Caco-2 (cell line): ENCODE data around the gene SETD1B. TPM values are rescaled to one million over a fixed set of nuclear protein-coding genes. Genes with fewer than 3 reads are reported as not detected.

Experiments used
- BruUV-seq: library from RNA; stranded (reverse); fragments of 400-500 nt; replicated peaks from 2 replicates; lab custom pipeline; 2021; lab: Mats Ljungman, UMichigan
- CTCF ChIA-PET: fragments of 300-600 bp; sonication (Branson Sonifier 250); formaldehyde crosslinking; loops from one replicate; lab custom pipeline; 2022; ENCODE audit warnings: antibody characterized with exemption; lab: Charles Lee
- POLR2A ChIA-PET: fragments of 300-600 bp; sonication (Branson Sonifier 250); formaldehyde crosslinking; loops from one replicate; lab custom pipeline; 2022; ENCODE audit warnings: antibody characterized with exemption; lab: Charles Lee
- DNase-seq, 2 experiments: peaks; one replicate each; pipeline versions ENCODE4 v3.0.0 to v3.0.0-alpha.2; 2020 to 2022
- H3K27me3 ChIP-seq: replicated peaks from 2 replicates; pipeline ENCODE4 v1.6.0; 2011; ENCODE audit warnings: low read length; ENCODE audit not compliant: control insufficient read depth, insufficient read depth
- H3K36me3 ChIP-seq: 2 replicates; pipeline ENCODE4 v1.5.1; 2011; ENCODE audit warnings: low read length; ENCODE audit not compliant: control insufficient read depth, insufficient read depth
- H3K4me1 ChIP-seq: fragments of 250-450 bp; sonication (Bioruptor Pico); 2 replicates; pipeline ENCODE4 v1.5.1; 2020; ENCODE audit warnings: mild to moderate bottlenecking
- H3K4me3 ChIP-seq: 2 replicates; pipeline ENCODE4 v1.5.1; 2011; ENCODE audit warnings: low read depth, mild to moderate bottlenecking, control low read depth, low read length
- H3K9me3 ChIP-seq: fragments of 250-450 bp; sonication (Bioruptor Pico); 2 replicates; pipeline ENCODE4 v1.5.1; 2020; ENCODE audit warnings: mild to moderate bottlenecking, moderate library complexity
- H3K27ac Mint-ChIP-seq: one replicate; pipeline ENCODE4 v1.8.0; 2022; ENCODE audit warnings: mixed read lengths; ENCODE audit not compliant: unreplicated experiment
- H3K27me3 Mint-ChIP-seq: one replicate; pipeline ENCODE4 v1.8.0; 2022; ENCODE audit warnings: mixed read lengths; ENCODE audit not compliant: insufficient read depth, unreplicated experiment
- H3K36me3 Mint-ChIP-seq: one replicate; pipeline ENCODE4 v1.8.0; 2022; ENCODE audit warnings: mild to moderate bottlenecking, mixed read lengths; ENCODE audit not compliant: insufficient read depth, unreplicated experiment
- H3K4me1 Mint-ChIP-seq: one replicate; pipeline ENCODE4 v1.8.0; 2022; ENCODE audit warnings: low read depth, mixed read lengths; ENCODE audit not compliant: unreplicated experiment
- H3K4me3 Mint-ChIP-seq: one replicate; pipeline ENCODE4 v1.8.0; 2022; ENCODE audit warnings: mild to moderate bottlenecking, moderate library complexity, mixed read lengths; ENCODE audit not compliant: unreplicated experiment
- H3K9me3 Mint-ChIP-seq: one replicate; pipeline ENCODE4 v1.8.0; 2022; ENCODE audit warnings: mixed read lengths; ENCODE audit not compliant: unreplicated experiment
- intact Hi-C: fragments of 100-400 bp; cut with micrococcal nuclease; formaldehyde crosslinking; loops from one replicate; pipeline ENCODE4 v1.10.0; 2022; ENCODE audit not compliant: unreplicated experiment
- total RNA-seq: library from RNA; stranded (reverse); gene quantifications from 2 replicates; pipeline ENCODE4 v1.2.3, GENCODE V29; 2022
- TF ChIP-seq, protein P1 (sequence below), 2 experiments: fragments of 200-600 bp in 1 of 2; IDR thresholded peaks; 1 replicate in 1 of 2; 2 replicates in 1 of 2; pipeline versions ENCODE4 v1.5.1 to v1.8.0; 2011 to 2022; ENCODE audit warnings: antibody characterized with exemption in 1 of 2, control low read depth in 1 of 2, inconsistent platforms in 1 of 2, low read depth in 1 of 2, low read length in 1 of 2, mild to moderate bottlenecking in 1 of 2, moderate library complexity in 1 of 2; ENCODE audit not compliant: insufficient read depth in 1 of 2, severe bottlenecking in 1 of 2, unreplicated experiment in 1 of 2

The SETD1B gene
- total RNA-seq, 1 experiment from 2014 or later = 16.8 TPM

DNA sequence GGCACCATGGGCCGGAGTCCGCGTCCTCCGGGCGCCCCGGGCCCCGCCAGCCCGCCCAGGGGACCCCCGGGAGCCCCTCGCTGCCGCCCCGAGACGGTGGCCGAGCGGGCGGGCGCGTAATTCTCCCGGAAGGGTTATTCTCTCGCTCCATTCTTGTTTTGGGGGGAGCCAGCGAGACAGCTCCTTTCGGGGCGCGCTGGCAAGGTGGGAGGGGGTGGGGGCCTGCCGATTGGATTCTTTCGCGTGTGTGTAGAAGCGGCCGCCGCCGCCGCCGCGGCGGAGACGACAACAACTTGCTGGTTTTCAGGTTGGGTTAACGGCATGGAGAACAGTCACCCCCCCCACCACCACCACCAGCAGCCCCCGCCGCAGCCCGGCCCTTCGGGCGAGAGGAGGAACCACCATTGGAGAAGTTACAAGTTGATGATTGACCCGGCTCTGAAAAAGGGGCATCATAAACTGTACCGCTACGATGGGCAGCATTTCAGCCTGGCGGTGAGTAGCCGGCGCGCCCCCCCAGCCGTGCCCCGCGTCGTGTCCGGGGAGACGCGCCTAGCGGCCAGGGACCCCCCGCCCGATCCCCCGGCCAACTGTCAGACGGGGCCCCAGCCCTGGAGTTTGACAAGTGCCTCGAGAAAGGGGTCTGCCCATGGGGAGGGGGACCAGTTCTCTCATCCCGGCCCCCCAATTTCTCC is 755 bp downstream of the SETD1B start:
- no TSS peak for BruUV-seq
- ChIA-PET POLR2A (interaction anchor here (0.6 to 0.9 kb wide), 2 partner anchors 57 to 221 kb away, joined by 6 to 9 read pairs; no protein-coding TSS in a partner anchor), CTCF (interaction anchor here (0.6 to 3.1 kb wide), 3 partner anchors 10 to 368 kb away, joined by 5 to 46 read pairs (median 7); partner anchors contain the start of gene RHOF)
- intact Hi-C loops = loop anchor here (10.0 kb wide), 1 partner anchor 730 kb away; no protein-coding TSS in a partner anchor
- DNase-seq = peak; percentile 51 to 60
- Histone ChIP-seq H3K27me3 (no peaks in the 10 kb centered on the region), H3K9me3 (no peaks in the 10 kb centered on the region), H3K4me3 (peak overlapping the region; percentile 80), H3K36me3 (no peaks in the 10 kb centered on the region), H3K4me1 (peaks cover 6% of the 10 kb centered on the region)
- H3K36me3 Mint-ChIP-seq = peaks cover 48% of the 10 kb centered on the region
- H3K9me3 Mint-ChIP-seq = no peaks in the 10 kb centered on the region
- peaks cover 8% of the 10 kb centered on the region for H3K4me1 Mint-ChIP-seq
- TF ChIP-seq, protein P1, sequence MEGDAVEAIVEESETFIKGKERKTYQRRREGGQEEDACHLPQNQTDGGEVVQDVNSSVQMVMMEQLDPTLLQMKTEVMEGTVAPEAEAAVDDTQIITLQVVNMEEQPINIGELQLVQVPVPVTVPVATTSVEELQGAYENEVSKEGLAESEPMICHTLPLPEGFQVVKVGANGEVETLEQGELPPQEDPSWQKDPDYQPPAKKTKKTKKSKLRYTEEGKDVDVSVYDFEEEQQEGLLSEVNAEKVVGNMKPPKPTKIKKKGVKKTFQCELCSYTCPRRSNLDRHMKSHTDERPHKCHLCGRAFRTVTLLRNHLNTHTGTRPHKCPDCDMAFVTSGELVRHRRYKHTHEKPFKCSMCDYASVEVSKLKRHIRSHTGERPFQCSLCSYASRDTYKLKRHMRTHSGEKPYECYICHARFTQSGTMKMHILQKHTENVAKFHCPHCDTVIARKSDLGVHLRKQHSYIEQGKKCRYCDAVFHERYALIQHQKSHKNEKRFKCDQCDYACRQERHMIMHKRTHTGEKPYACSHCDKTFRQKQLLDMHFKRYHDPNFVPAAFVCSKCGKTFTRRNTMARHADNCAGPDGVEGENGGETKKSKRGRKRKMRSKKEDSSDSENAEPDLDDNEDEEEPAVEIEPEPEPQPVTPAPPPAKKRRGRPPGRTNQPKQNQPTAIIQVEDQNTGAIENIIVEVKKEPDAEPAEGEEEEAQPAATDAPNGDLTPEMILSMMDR (IDR thresholded peaks at IDR 0.05; ENCODE audit: insufficient read depth in 1 of 2, low read depth in 1 of 2, low read length in 1 of 2, severe bottlenecking in 1 of 2, unreplicated experiment in 1 of 2) = no peak
- H3K27me3 Mint-ChIP-seq = no peaks in the 10 kb centered on the region
- peak overlapping the region; percentile 79 for H3K4me3 Mint-ChIP-seq
- H3K27ac Mint-ChIP-seq = peak overlapping the region; percentile 83

DNA sequence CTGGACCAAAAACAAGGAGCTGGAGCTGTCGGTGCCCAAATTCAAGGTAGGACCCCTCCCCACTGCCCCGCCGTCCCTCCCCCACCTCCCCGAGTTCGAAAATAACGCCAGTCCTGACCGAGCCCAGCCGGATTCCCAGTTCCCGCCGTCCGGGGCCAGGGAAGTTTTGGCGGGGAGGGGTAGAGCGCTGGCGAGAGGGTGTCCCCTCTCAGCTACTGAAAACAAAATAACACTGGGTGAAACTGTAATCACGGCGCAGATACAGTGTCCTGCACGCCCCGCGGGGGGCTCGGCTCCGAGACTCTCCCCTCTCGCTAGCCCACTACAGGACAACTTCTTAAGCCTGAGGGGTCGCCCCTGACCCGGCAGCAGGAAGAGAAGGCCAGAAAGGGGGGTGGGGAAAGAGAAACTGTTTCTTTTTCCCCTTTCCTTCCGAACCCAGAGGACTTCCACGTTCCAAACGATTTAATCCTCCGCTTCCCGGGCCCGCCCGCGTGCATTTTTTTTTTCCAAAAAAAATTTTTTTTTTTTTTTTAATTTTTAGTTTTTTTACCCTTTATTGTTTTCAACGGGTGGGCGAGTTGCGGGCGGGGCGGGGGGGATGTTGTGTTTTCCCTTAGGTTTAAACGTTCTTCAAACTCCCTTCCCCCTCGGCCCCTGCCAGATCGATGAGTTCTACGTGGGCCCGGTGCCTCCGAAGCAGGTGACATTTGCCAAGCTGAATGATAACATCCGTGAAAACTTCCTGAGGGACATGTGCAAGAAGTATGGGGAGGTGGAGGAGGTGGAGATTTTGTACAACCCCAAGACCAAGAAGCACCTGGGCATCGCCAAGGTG is 1.6 kb downstream of the SETD1B start:
- TF ChIP-seq, protein P1 (IDR thresholded peaks at IDR 0.05; ENCODE audit: insufficient read depth in 1 of 2, low read depth in 1 of 2, low read length in 1 of 2, severe bottlenecking in 1 of 2, unreplicated experiment in 1 of 2) = no peak
- Mint-ChIP-seq H3K36me3 (peaks cover 48% of the 10 kb centered on the region), H3K4me3 (peak overlapping the region; percentile 79), H3K27ac (peak overlapping the region; percentile 83), H3K27me3 (no peaks in the 10 kb centered on the region), H3K9me3 (no peaks in the 10 kb centered on the region), H3K4me1 (peaks cover 8% of the 10 kb centered on the region)
- no TSS peak for BruUV-seq
- H3K4me3 ChIP-seq = peak overlapping the region; percentile 80
- H3K9me3 ChIP-seq = no peaks in the 10 kb centered on the region
- CTCF ChIA-PET = interaction anchor here (0.6 to 1.2 kb wide), 2 partner anchors 11 to 57 kb away, joined by 7 to 8 read pairs; partner anchors contain the start of gene RHOF
- peaks cover 6% of the 10 kb centered on the region for H3K4me1 ChIP-seq
- DNase-seq = peak; percentile 35 to 51
- H3K36me3 ChIP-seq = no peaks in the 10 kb centered on the region
- POLR2A ChIA-PET = no interaction called here
- intact Hi-C loops = loop anchor here (10.0 kb wide), 1 partner anchor 729 kb away; no protein-coding TSS in a partner anchor
- H3K27me3 ChIP-seq = no peaks in the 10 kb centered on the region

DNA sequence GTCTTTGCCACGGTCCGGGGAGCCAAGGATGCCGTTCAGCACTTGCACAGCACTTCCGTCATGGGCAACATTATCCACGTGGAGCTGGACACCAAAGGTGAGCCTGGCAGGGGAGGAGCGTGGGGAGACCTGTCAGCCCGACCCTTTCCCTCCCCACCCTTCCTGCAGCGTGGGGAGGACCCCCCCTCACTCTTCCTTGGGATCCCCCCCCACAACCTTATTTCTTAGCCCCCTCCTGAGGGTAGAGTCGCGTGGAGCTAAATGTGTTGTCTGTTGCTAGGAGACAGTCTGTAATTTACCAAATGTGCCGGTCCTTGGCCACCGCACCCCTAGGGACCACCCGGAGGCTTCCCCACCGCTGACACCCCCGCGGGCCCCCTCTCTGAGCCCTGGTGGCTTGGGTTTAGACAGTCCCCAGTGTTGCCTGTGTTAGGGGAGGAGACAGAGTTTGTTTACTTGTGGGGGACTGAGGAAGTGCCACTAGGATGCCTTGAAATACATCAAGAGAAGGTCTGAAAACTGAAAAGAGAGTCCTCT is 2.3 kb downstream of the SETD1B start:
- ChIA-PET POLR2A (no interaction called here), CTCF (interaction anchor here (0.6 kb wide), 2 partner anchors 10 to 57 kb away, joined by 6 to 8 read pairs; no protein-coding TSS in a partner anchor)
- TF ChIP-seq, protein P1 (IDR thresholded peaks at IDR 0.05; ENCODE audit: insufficient read depth in 1 of 2, low read depth in 1 of 2, low read length in 1 of 2, severe bottlenecking in 1 of 2, unreplicated experiment in 1 of 2) = no peak
- no peaks in the 10 kb centered on the region for H3K9me3 Mint-ChIP-seq
- BruUV-seq = no TSS peak
- H3K4me3 Mint-ChIP-seq = peak overlapping the region; percentile 79
- peaks cover 44% of the 10 kb centered on the region for H3K36me3 Mint-ChIP-seq
- Histone ChIP-seq H3K36me3 (no peaks in the 10 kb centered on the region), H3K4me1 (peaks cover 6% of the 10 kb centered on the region), H3K27me3 (no peaks in the 10 kb centered on the region), H3K4me3 (peak overlapping the region; percentile 80), H3K9me3 (no peaks in the 10 kb centered on the region)
- DNase-seq = peak in 1 of 2 experiments; percentile 17
- peak overlapping the region; percentile 9 for H3K27ac Mint-ChIP-seq
- intact Hi-C loops = loop anchor here (10.0 kb wide), 1 partner anchor 729 kb away; no protein-coding TSS in a partner anchor
- H3K27me3 Mint-ChIP-seq = no peaks in the 10 kb centered on the region
- H3K4me1 Mint-ChIP-seq = peaks cover 8% of the 10 kb centered on the region
